ENCODE results near the gene ELF4.
"Not testable (repeated sequence)": the region's sequence is repeated elsewhere in the genome, so short reads cannot be mapped to it uniquely, and the experiment has no call there.

The ELF4 gene

DNA sequence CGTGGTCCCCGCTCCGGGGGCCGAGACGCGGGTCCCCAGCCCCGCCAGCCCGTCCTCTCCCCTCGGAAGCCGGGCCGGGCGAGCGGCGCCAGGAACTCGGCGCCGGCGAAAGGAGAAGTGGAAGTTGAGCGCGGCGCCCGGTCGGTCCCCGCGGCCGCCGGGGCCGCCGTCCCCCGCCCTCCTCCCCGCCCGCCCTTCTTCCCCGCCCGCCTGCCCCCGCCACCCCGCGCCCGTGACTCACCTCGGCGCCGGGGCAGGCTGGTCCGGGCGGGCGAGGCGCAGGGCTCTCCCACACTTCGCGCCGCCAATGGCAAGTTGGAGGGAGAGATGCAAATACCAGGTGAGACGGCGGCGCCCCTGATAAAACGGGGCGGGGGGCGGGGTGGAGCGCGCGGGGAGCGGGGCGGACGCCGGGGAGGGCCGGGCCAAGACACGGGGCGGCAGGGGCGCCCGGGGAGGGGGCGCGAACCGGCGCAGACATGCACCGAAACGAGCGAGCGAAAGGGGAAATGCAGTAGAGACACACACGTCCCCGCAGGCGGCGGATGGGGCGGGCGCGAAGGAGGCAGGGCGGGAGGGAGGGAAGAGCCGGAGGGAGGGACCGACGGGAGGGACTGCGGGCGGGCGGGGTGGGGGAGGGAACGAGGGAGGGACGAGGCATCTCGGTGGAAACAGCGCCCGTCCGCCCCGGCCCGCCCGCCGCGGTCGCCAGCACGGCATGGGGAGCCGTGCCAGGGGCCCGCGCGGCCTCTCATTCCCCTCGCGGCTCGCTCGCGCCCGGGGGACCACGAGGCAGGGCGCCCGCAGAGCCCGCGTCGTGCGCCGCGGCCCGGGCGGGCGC is at the start of gene ELF4:
TSS of gene ELF4 (minus strand) at position 119 of the 841 bp plus-strand sequence. CDS start 29,167 bp downstream, outside the sequence.
- DNase-seq = peak in 1 of 2 experiments; percentile 21

DNA sequence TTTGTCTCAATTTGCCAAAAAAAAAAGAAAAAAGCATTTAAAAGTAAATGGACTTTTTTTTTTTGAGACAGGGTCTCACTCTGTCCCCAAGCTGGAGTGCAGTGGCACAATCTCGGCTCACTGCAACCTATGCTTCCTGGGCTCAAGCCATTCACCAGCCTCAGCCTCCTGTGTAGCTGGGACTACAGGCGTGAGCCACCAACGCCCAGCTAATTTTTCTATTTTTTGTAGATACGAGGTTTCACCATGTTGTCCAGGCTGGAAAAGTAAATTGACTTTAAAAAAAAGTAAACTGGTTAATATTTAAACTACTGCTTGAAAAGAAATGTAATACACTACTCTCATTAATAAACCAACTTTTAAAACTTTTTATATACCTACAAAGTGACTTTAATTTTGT is 49.5 kb upstream of the ELF4 start:
- DNase-seq = no peak

GRCh38 chrX:130158311-130158710 is 48.0 kb upstream of the ELF4 start:
- DNase-seq = no peak

DNA sequence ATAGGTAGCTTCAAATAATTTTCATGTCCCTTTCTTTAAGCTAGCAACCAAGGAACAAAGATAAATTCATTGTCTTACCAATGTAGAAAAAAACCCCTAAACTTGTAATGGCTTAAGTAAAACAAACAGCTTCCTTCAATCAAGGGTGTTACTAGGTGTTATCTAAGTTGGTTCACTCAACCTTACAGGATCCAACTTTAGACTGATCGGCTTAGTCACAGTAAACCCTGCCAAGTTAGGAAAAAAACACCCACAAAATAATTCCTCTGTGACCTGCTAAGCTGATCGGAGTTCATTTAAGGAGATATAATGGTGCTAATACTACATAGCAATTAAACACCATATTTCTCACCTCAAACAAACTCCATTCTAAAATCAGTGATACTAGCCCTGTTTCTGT is 45.3 kb upstream of the ELF4 start:
- DNase-seq = no peak

- no peak for DNase-seq
Observed at GRCh38 chrX:130147631-130148030, 37.3 kb upstream of the ELF4 start.

DNA sequence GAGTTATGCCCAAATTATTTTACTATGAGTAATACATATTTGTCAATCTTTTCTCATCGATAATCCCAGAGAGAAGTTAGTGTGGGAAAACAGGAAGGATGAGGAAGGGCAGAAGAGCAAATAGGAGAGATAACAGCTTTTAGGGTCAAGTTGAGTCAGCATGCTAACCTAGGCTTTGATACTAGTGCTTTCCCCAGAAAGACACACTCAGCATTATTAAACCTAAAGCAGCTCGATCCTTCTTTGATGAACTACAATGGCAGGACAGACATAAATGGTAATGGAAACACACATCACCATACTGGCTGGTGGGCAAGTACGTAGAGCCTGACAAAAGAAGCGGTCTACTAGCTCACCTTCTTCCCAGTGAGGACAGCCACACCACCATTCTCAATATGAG is 34.8 kb upstream of the ELF4 start:
- no peak for DNase-seq

- DNase-seq = no peak
Observed at GRCh38 chrX:130144509-130144908, 34.2 kb upstream of the ELF4 start.

GRCh38 chrX:130139474-130140201 is 29.3 kb upstream of the ELF4 start:
- no peak for DNase-seq

- no peak for DNase-seq
Observed at GRCh38 chrX:130136961-130137360, 26.7 kb upstream of the ELF4 start.

DNA sequence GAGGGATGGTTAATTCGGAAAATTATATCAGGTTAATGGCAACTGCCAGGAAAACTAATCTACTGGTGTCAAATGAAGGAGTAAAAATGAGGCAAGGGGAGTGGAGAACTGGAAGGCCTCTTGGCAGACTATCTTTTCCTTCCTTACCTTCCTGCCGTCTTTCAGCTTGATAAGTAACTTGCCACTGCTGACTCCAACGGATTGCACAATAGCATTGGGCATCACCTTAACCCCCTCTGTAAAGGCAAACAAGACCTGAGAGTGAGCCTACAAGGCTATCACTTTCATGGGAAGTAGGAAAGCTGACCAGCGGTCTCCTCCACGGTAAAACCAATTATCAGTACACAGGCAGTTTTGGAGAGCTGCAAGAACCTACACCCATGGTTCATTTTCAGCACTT is 26.2 kb upstream of the ELF4 start:
- no peak for DNase-seq

- DNase-seq = no peak
Observed at GRCh38 chrX:130130990-130131389, 20.7 kb upstream of the ELF4 start.

GRCh38 chrX:130125091-130125874 is 15.0 kb upstream of the ELF4 start:
- no peak for DNase-seq

DNA sequence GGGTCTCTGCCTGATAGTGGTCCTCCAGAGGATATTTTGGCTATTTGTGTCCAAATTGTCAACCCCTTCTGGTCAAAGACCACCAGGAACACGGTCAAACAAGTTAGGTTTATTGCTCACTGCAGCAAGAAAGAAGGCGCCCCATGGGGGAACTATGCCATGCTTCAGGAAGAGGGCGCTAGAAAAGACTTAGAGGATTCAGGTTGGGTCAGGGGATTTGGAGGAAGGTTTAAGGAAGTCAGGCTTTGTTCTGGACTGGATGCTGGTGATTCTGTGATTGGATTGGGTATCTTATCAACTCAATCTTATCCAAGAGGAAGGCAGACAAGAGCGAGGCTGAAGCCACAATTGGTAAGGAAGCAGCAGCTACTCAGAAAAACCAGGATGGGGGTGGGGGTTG is 14.3 kb upstream of the ELF4 start:
- no peak for DNase-seq

GRCh38 chrX:130121505-130121800 is 11.2 kb upstream of the ELF4 start:
- DNase-seq = no peak

DNA sequence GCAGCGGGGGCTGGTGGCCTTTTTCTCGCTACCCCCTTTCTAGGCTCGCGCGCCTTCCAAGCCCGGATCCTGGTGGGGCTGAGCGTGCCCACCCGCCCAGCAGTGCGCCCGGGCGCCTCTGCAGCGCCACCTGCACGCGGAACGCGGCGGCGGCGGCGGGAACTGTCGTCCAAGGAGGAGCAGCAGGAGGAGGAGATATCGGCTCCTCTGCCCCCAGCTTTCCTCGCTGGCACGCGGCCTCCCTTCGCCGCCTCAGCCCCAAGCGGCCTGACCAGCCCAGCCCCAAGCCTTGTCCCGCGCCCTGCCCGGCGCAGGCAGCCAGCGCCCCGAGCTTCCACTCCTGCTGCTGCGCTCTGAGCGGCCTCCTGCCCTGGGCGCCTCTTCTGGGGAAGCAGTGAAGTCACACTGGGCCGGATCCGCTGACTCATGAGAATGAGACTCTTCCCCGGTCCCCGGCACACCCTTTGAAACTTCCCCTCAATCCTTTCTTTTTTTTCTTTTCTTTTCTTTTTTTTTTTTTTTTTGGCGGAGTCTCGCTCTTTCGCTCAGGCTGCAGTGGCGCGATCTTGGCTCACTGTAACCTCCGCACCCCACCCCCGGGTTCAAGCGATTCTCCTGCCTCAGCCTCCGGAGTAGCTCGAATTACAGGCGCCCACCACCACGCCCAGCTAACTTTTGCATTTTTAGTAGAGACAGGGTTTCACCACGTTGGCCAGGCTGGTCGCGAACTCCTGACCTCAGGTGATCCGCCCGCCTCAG is 10.6 kb upstream of the ELF4 start:
- DNase-seq = peak in 1 of 2 experiments; percentile 29

- no peak for DNase-seq
Observed at GRCh38 chrX:130120321-130120731, 10.0 kb upstream of the ELF4 start.

- no peak for DNase-seq
Observed at GRCh38 chrX:130119312-130119898, 9.1 kb upstream of the ELF4 start.

DNA sequence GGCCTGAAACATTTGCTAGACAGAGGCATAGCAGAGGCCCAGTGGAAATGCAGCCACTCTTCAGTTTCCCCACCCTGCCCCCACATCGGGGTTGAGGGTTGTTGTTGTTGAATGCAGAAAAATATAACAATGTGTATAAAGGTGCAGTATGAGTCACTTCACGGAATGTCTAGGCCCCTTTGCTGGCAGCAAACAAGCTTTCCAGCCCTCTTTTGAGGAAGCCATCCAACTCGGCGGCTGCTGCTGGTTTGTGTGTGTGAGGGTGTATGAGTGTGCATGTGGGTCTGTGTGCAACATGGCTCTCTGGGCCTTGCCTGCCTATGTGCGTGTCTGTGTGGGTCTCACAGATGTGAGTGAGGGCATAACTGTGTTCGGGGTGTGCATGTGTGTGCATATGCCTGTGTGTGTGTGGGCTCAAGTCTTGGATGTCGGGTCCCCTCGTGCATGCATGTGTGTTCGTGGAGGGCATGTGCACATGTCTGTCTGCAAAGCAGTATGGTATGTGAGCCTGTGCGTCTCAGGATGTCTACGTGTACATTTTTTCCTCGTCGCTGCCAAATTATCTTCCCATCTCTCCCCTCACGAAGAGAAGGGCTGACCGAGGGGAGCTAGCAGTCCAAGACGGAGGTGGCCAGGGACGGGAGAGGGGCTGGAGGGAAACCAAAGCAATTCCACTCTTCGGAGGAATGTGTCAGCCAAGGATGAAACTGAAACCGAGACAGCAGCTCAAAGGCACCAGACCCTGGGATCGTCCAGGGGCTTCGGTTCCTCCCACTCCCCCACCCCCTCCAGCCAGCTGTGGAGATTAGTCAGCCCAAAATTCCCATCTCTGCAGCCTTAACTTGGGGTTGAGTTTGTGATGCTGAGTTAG is 8.4 kb upstream of the ELF4 start:
- DNase-seq = peak in 1 of 2 experiments; percentile 0

DNA sequence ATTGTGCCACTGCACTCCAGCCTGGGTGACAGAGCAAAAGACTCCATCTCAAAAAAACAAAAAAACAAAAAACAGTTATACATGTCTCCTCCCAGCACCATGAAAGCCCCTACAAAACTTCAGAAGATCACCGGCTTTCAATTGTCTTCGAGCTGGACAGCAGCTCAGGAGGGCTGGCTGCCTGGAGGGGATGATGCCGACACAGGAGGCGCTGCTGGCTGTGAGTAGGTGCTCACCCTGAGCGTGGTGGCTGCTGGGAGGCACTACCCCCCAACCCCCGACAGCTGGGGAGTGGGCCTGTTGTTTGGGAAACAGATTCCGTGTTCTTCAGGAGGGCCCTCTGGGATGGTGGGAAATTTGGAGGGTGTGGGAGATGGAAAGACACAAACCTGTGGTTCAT is 6.9 kb upstream of the ELF4 start:
- DNase-seq = no peak

DNA sequence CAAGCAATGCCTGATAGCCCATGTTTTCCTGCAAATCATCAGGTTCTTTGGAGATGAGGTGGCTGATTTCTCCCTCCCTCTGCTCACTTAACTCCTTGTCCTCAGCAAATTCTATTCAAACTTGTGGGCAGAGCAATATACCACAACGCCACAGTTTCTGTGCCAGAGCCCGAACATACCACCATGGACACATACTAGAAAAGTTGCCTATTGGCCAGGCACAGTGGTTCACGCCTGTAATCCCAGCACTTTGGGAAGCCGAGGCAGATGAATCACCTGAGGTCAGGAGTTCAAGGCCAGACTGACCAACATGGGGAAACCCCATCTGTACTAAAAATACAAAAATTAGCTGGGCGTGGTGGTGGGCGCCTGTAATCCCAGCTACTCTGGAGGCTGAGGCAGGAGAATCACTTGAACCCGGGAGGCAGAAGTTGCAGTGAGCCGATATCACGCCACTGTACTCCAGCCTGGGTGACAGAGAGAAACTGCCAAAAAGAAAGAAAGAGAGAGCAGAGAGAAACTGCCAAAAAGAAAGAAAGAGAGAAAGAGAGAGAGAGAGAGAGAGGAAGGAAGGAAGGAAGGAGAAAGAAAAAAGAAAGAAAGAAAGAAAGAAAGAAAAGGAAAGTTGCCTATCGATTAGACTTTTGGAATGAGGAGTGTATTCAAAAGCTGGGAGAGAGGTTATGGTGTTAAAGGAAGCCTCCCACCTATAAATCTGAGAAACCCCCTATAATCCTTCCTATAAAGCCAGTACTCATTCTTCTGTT is 5.0 kb upstream of the ELF4 start:
- DNase-seq = not testable (repeated sequence)

GRCh38 chrX:130114141-130114588 is 3.9 kb upstream of the ELF4 start:
- no peak for DNase-seq
